Transverse colon (tissue), 4 donors: Measurements from ENCODE around the gene PLCB2. TPM values are rescaled to one million over a fixed set of nuclear protein-coding genes. Genes with fewer than 3 reads are reported as not detected.

Source experiments
- DNase-seq: peaks from one replicate; pipeline ENCODE4 v3.0.0-alpha.2; 2019
- H3K27ac ChIP-seq, 4 donors: fragments of 200-600 bp; sonication (generic); 2 replicates each; pipeline ENCODE4 v1.5.1; 2016 to 2018; ENCODE audit warnings: inconsistent platforms in 4 of 4
- H3K27me3 ChIP-seq: fragments of 200-600 bp; sonication (generic); 2 replicates; pipeline ENCODE4 v1.5.1; 2017; ENCODE audit warnings: inconsistent platforms
- H3K36me3 ChIP-seq, 4 donors: fragments of 200-600 bp; sonication (generic); 2 replicates each; pipeline ENCODE4 v1.5.1; 2017 to 2019; ENCODE audit warnings: inconsistent platforms in 4 of 4
- H3K4me1 ChIP-seq, 4 donors: fragments of 200-600 bp; sonication (generic); 2 replicates each; pipeline ENCODE4 v1.5.1; 2017 to 2020; ENCODE audit warnings: inconsistent platforms in 4 of 4
- H3K4me3 ChIP-seq, 4 donors: fragments of 200-600 bp; sonication (generic); 1 replicate in 1 of 4; 2 replicates in 3 of 4; pipeline versions ENCODE4 v1.5.1 to v1.6.1; 2017 to 2019; ENCODE audit warnings: inconsistent platforms in 4 of 4
- H3K9me3 ChIP-seq, 2 donors: fragments of 200-600 bp; sonication (generic); 2 replicates each; pipeline ENCODE4 v1.5.1; 2017 to 2019; ENCODE audit warnings: inconsistent platforms in 2 of 2
- CTCF ChIP-seq, 5 experiments: fragments of 200-600 bp in 3 of 5; fragments of 450-650 bp in 2 of 5; sonication (generic) in 3 of 5; IDR thresholded peaks; 1 replicate in 2 of 5; 2 replicates in 3 of 5; pipeline ENCODE4 v1.5.1; 2016 to 2017; ENCODE audit warnings: antibody characterized with exemption in 5 of 5, inconsistent platforms in 3 of 5, mild to moderate bottlenecking in 2 of 5, moderate library complexity in 1 of 5
- EP300 ChIP-seq: sonication (generic); formaldehyde crosslinking; IDR thresholded peaks from one replicate; pipeline ENCODE4 v1.6.1; 2017; ENCODE audit warnings: antibody characterized with exemption, low read depth
- POLR2A ChIP-seq: fragments of 450-650 bp; IDR thresholded peaks from one replicate; pipeline ENCODE4 v1.6.1; 2016; ENCODE audit warnings: antibody characterized with exemption, mild to moderate bottlenecking, moderate library complexity
- POLR2AphosphoS5 ChIP-seq, 3 donors: sonication (generic); formaldehyde crosslinking; IDR thresholded peaks; one replicate each; pipeline ENCODE4 v1.6.1; 2016; ENCODE audit warnings: antibody characterized with exemption in 3 of 3
- WGBS, 2 donors: methylation state at CpG; one replicate each; pipeline ENCODE4 v1.1.5; 2018; ENCODE audit warnings: low coverage in 1 of 2; 5-methylcytosine and 5-hydroxymethylcytosine counted together
- in situ Hi-C, 4 donors: fragments of 200-750 bp; cut with MboI; loops; one replicate each; pipeline versions ENCODE4 v1.15.0 to v1.15.1; 2017; ENCODE audit warnings: low sequenced_read_pairs in 3 of 4, low pct_ligation_motif_present in 1 of 4, low pct_unique_long_range_greater_than_20kb in 1 of 4
- intact Hi-C: fragments of 100-400 bp; cut with DNase I; formaldehyde crosslinking; loops from one replicate; pipeline ENCODE4 v1.15.1; 2023; ENCODE audit warnings: low total_unique reads
- total RNA-seq, 4 donors: library from RNA; depleted of rRNA; stranded (reverse); fragments of >200 nt; gene quantifications; one replicate each; pipeline ENCODE4 v1.1.0, GENCODE V29; 2016

Gene PLCB2
- total RNA-seq, 4 donors from 2014 or later, result 5.5 to 143 (median 12.0) TPM

GRCh38 chr15:40250304-40250656 lies 57.5 kb downstream of the PLCB2 start:
- Histone ChIP-seq H3K27me3 (peaks cover 23% of the 10 kb centered on the region), H3K27ac (no peak overlapping the region), H3K36me3 (no peaks in the 10 kb centered on the region), H3K4me3 (no peak overlapping the region), H3K4me1 (peaks cover 5 to 22% (median 13%) of the 10 kb centered on the region in 4 donors), H3K9me3 (no peaks in the 10 kb centered on the region)
- WGBS, 2 donors, result 67 to 92% methylated on average over 1 to 8 of the region's 8 CpGs
- DNase-seq, result no peak
- in situ Hi-C loops (loop anchor here in 1 of 4 donors (25.0 kb wide), 1 partner anchor 213 kb away; the partner anchor contains the start of gene SRP14), intact Hi-C loops (no loop called here)
- TF ChIP-seq POLR2A (no peak), POLR2AphosphoS5 (IDR thresholded peaks at IDR 0.05) (no peak), EP300 (no peak), CTCF (IDR thresholded peaks at IDR 0.05) (no peak)

DNA sequence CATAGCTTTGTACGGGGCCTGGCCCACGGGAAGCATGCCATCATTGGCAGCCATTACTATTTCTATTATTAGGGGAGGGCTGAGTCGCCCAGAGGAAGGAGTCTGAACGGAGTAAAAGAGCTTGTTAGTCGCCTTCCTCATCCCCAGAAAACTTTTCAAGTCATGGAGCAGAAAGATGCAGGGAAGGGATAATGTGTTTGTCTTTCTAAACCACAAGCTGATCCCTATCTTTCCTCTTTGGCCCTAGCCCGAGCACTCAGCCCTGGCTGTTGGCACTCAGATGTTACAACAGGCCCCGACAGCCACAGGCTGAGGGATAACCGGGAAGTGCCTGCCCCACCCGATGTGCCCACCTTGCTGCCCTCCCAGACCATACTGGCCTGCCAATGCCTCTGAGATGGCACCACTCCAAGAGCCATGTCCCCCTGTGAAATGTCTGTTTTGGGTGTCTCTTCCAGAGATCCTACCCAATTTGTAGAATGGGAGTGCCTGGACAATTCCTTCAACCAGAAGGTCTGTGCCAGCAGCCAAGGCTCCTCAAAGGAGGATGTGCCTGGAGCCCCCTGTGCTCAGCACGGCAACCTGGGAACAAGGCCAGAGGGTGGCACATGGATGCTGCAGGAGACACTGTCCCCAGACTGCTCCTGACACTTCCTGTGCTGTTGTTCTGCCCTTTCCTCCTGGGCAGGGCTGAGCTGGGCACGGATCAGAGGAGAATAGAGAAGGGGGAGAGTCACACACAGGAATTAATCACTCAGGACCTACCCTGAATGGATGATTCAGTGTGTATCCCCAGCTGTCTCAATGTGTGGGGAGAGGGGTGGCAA lies 58.0 kb downstream of the PLCB2 start:
- Histone ChIP-seq H3K27me3 (peaks cover 23% of the 10 kb centered on the region), H3K36me3 (no peaks in the 10 kb centered on the region), H3K4me1 (peaks cover 5 to 20% (median 13%) of the 10 kb centered on the region in 4 donors), H3K9me3 (no peaks in the 10 kb centered on the region), H3K4me3 (no peak overlapping the region), H3K27ac (no peak overlapping the region)
- TF ChIP-seq POLR2A, result no peak
- no peak for TF ChIP-seq CTCF (IDR thresholded peaks at IDR 0.05)
- no peak for TF ChIP-seq EP300
- no peak for DNase-seq
- 75% methylated on average over 11 of the region's 11 CpGs; no CpG with 5 or more reads in 1 of the 2 donors for WGBS, 2 donors
- in situ Hi-C loops, result loop anchor here in 1 of 4 donors (25.0 kb wide), 1 partner anchor 212 kb away; the partner anchor contains the start of gene SRP14
- intact Hi-C loops, result no loop called here

DNA sequence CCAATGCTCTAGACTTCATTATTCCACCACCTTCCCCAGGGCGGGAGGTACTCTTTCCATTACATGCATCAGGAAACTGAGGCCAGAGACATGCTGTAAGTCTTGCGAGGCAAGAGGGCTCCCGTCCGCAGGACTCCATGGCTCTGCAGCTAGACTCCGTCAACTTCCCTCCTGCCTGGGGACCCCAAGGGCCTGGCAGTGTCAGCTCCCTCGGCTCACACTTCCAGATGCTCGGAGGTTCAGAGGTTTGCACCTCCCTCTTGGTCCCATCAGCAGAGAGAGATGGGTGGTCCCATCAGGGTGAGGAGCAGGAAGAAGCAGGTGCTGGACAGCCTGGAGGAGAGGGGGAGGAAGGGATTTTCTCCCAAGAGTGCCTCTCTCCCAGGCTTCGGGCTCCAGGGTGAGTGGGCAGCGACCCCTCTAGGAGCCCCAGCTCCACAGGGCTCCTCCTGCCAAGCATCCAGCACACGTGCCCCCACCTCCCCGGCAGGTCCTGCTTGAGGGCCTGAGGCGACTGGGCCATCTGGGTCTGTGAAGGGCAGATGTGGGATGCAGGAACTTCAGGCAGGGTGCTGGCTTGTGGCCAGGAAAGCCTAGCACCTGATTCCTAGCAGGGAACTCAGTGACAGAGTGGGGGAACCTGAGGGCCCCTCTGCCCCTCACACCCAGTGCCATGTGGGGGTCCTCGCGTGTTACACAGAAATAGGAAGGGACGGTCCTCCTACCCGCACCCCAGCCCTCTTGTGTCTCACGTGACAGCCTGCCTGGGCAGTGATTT lies 59.5 kb downstream of the PLCB2 start:
- H3K27ac ChIP-seq, result no peak overlapping the region
- 85% methylated on average over 16 of the region's 17 CpGs; no CpG with 5 or more reads in 1 of the 2 donors for WGBS, 2 donors
- no peaks in the 10 kb centered on the region for H3K9me3 ChIP-seq
- DNase-seq, result no peak
- peaks cover 14% of the 10 kb centered on the region for H3K27me3 ChIP-seq
- no peaks in the 10 kb centered on the region for H3K36me3 ChIP-seq
- no peak overlapping the region for H3K4me3 ChIP-seq
- intact Hi-C loops (no loop called here), in situ Hi-C loops (no loop called here)
- no peak for TF ChIP-seq EP300
- TF ChIP-seq POLR2AphosphoS5 (IDR thresholded peaks at IDR 0.05), result no peak
- no peak for TF ChIP-seq CTCF (IDR thresholded peaks at IDR 0.05)
- TF ChIP-seq POLR2A, result no peak
- H3K4me1 ChIP-seq, result peaks cover 3 to 12% (median 9%) of the 10 kb centered on the region in 4 donors

GRCh38 chr15:40247406-40247971 lies 60.2 kb downstream of the PLCB2 start:
- no peak for DNase-seq
- Histone ChIP-seq H3K27ac (no peak overlapping the region), H3K4me3 (no peak overlapping the region), H3K27me3 (peaks cover 10% of the 10 kb centered on the region), H3K4me1 (peaks cover 0 to 6% (median 4%) of the 10 kb centered on the region in 4 donors), H3K9me3 (no peaks in the 10 kb centered on the region), H3K36me3 (no peaks in the 10 kb centered on the region)
- WGBS, 2 donors, result 79 to 83% methylated on average over 2 to 12 of the region's 12 CpGs
- intact Hi-C loops (no loop called here), in situ Hi-C loops (no loop called here)
- no peak for TF ChIP-seq EP300
- TF ChIP-seq POLR2A, result no peak
- no peak for TF ChIP-seq CTCF (IDR thresholded peaks at IDR 0.05)
- no peak for TF ChIP-seq POLR2AphosphoS5 (IDR thresholded peaks at IDR 0.05)
